Activated T-helper 9 cell treated with anti-CD3 and anti-CD28 coated beads, Interleukin-2, amount 50 U/mL, for 16 hours (primary cell): ENCODE results near the gene FBXL5.
A peak's percentile ranks its signal among the peaks of the same experiment; 100 is the strongest.

Source experiments
- DNase-seq: peaks from one replicate; pipeline ENCODE4 v3.0.0-alpha.2; 2020; ENCODE audit warnings: low read depth

Gene FBXL5

DNA sequence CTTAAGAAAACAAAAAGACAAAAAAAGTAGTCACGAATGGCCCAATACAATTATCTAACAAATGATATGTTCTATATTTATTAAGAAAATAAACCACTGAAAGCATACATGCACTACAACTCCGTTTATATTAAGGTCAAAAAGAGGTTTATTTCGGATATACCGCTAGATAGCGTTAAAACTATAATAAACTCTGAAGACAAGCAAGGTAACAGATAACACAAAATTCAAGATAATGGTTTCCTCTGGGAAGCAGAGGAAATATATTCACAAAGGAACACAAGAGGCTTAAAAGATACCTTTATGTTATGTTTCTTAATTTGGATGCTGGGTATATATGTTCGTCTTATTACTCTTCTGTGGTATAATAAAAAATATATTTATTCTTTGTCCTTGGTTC lies 21.7 kb upstream of the FBXL5 start:
- DNase-seq = no peak

DNA sequence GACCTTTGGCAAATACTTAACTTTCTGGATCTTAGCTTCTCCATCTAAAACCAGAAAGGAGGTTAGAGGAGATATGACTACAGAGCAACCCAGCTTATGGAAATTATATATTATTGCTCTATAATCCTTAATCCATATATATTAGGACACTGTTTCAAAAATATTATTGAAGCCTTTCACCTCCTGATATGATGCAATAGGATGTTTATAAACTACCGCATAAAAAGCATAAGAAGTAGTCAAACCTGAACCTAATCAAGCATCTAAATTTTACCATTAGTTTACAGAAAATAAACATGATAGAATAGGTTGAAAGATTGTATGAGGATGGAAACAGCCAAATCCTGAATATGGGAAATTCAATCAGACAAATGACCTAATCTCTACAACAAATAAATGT lies 20.9 kb upstream of the FBXL5 start:
- DNase-seq = no peak

GRCh38 chr4:15675356-15675755 lies 20.2 kb upstream of the FBXL5 start:
- no peak for DNase-seq

GRCh38 chr4:15674926-15675325 lies 19.8 kb upstream of the FBXL5 start:
- no peak for DNase-seq

DNA sequence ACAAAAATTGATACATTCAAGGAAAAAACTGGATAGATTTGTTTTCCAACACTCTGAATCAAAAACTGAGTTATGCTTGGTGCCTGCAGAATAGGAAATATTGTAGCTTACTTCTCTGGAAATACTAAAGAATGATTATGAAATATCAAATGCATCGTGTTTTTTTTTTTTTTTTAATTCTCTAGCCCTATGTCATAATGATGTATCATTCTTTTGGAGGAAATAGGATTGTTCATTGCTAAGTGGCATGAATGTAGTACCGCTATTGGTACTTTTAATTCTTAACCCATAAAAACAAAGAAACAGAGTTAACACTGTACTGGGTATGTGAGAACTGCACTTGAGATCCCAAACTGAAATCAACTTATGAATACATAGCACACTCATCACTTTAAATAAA lies 18.9 kb upstream of the FBXL5 start:
- no peak for DNase-seq

DNA sequence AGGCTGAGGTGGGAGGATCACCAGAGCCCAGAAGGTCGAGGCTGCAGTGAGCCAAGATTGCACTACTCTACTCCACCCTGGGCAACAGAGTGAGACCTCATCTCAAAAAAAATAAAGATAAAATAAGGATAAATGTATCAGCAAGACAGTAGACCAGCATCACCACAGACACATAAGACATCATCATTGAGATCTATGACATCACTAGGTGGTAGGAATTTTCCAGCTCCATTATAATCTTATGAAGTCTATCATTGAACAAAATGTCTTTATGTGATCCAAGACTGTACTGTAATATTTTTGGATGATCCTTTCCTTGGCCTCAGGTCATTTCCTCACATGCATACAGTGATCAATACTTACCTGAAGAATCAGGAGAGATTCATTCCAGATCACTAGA lies 18.2 kb upstream of the FBXL5 start:
- no peak for DNase-seq

DNA sequence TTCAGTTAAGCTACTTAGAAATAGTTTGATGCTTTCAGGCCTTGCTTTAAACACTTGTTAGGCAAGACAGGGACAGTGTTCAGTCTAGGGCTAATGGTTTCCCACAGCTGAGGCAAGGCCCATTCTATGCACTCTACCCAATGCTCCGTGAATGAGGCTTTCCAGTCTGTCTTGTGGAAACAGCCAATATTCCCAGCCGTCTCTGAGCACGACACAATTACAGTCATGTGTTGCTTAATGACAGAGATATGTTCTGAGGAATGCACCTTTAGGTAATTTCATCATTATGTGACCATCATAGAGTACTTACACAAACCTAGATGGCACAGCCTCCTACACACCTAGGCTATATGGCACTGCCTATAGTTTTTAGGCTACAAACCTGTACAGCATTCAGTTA lies 16.9 kb upstream of the FBXL5 start:
- no peak for DNase-seq

DNA sequence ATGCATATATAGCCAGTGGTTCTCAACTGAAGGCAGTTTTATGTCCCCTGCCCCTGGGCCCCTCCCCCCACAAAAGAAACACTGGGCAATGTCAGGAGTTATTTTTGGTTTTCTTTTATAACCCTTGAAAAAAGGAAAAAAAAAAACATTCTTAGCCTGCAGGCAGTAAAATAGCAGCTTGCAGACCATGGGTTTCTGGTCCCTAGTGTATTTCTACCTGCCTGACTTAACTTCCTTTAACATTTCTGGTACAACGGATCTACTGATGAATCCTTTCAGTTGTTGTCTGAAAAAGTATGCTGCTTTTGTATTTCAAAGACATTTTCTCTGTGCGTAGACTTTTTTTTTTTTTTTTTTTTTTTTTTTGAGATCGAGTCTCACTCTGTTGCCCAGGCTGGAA lies 15.4 kb upstream of the FBXL5 start:
- no peak for DNase-seq

GRCh38 chr4:15668566-15669435 lies 13.6 kb upstream of the FBXL5 start:
- DNase-seq = no peak

- DNase-seq = no peak
Measured at GRCh38 chr4:15667006-15667405, 11.8 kb upstream of the FBXL5 start.

DNA sequence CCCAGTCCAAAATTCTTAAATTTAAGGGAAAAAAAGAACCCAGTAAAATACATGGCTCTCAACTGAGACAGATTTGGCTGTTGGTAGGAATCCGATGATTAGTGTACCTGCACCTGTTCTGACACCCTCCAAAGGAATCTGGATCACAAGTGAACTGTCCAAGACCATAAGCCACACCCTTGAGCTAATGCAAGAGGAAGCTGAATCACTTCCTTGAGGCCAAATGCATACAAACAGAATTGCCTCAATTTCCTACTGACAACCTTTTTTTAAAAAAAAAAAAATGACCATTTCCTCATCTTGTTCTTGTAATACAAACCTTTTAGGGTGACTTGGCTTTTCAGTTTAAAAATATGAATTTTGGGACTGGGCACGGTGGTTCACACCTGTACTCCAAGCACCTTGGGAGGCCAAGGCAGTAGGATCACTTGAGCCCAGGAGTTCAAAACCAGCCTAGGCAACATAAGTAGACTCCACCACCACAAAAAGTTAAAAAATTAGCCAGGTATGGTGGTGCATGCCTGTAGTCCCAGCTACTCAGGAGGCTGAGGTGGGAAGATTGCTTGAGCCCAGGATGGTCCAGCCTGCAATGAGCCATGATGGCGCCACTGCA lies 10.7 kb upstream of the FBXL5 start:
- DNase-seq = no peak

DNA sequence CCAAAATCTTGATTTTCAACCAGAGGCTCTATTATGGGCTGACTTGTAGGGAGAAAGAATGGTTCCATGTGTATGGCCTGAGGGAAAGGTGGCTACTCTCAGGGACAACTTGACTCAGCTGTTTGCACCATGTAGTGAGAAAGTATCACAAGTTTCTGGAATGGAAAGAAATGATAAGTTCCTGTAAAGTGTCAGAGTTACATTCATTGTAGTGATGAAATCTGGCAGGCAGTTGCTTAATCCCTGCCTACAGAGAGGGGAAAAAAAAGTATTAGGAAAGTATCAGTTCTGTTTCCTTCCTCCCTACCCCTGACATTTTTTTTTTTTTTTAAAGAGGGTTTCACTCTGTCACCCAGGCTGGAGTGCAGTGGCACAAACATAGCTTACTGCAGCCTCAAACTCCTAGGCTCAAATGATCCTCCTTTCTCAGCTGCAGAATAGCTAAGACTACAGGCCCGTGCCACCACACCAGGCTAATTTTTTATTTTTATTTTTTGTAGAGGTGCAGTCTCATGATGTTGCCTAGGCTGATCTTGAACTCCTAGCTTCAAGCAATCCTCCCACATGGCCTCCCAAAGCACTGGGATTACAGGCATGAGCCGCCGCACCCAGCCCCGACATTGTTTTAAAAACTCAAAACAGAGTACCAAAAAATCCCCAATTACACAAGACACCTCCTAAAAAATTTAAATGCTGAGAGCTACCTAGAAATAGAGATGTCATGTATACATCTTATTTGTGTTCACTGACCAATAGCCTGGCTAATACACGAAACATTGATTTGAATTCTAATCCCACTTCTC lies 4.8 kb upstream of the FBXL5 start:
- no peak for DNase-seq

DNA sequence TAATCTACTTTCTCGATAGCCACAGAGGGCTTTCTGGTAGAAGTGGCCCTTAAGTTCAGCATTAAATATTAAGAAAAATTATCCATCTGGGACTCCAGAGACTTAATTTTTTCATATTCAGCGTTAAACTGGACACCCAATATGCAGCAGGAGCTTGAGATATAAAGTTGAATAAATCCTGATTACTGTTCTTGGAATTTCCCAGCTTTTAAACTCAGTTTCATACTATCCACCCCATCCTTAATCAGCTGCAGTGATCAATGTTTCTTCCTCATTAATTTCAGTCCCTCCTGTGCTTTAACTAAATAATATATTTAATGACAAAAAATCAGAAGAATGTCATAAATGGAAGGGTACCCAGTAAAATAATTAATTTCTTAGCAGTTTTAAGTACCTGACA lies 3.6 kb upstream of the FBXL5 start:
- no peak for DNase-seq

DNA sequence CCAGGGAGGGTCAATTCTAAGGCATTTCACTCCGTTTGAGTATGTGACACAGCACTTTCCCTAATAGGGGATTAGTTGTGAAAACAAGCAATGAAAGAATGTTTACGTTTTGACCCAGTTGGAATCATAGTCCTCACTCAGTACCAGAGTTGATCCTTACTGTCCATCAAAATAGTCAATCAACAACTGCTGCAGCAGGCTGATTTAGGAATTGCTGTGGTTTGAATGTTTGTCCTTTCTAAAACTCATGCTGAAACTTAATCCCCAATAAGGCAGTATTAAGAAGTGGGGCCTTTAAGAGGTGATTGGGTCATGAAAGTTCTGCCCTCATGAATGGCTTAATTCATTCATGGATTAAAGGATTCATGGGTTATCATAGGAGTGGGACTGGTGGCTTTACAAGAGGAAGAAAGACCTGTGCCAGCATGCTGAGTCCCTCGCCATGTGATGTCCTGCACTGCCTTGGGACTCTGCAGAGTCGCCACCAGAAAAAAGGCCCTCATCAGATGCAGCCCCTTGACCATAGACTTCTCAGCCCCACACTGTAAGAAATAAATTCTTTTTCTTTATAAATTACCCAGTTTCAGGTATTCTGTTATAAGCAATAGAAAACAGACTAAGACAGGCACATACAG lies 3.1 kb upstream of the FBXL5 start:
- no peak for DNase-seq

DNA sequence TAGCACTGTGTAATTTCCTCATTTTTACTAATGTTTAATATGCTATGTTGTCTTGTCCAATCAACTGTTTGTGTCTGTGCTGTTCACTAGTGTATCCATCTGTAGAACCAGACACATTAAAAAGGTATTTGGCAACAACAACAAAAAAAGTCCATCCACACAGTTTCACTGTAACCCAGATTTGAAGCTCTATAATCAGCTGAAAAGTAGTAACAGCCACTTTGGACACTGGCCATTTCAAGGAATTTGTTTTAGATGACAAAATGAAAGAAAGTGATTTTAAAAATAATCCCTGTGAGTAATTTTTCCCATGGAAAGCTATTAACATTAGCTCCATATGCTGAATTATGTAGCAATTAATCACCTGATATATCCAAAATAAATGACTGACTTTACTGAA lies 2.2 kb upstream of the FBXL5 start:
- no peak for DNase-seq

DNA sequence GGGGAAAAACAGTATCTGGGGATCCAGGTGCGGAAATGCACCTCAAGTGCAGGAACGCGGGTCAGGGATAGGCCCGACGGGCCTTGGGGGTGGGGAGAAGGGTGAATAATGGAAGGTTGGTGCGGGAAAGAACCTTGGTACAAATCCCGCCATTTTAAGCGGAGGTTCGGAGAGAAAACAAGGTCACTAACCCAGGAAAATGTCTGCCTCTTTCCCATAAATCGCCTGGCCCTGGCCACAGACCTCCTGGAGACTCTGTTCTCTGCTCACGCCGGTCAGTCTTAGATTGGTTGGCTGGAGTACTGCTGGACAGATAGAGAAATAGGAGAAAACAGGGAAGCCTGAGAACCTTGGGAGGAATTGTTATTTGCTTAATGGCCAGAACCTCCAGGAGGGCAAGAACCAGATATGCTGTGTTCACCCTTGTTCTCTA lies 897 bp upstream of the FBXL5 start:
- no peak for DNase-seq

DNA sequence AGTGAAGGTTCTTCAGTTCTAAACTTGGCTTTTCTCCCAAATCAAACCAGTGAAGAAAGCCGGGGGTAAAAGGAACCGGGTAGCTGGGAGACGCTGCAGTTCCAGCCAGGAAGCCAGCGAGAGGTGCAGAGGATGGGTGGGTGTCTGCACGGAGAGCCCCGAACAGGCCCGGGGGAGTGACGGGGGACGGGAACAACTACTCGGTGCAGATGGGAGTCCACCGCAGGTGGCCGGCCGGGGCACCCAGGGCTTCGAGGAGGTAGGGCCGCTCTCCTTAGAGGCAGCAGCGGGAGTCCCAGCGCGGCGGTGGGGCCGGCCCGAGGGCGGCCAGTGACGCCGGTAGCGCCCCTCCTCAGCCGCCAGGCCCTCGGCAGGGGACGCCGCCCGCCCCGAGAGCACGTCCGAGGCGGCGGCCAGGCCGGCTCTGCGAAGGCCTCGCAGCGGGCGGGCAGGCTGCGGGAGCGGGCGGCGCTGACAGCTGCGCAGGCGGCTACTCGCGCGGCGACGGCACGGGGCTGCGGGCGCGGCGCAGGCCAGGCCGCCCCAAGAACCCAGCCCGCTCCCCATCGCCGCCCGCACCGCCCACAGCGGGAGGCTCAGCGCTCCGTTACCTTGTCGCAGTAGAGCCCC lies 449 bp downstream of the FBXL5 start:
- peak; percentile 15 for DNase-seq

GRCh38 chr4:15653864-15654592 lies 1.1 kb downstream of the FBXL5 start:
- no peak for DNase-seq

DNA sequence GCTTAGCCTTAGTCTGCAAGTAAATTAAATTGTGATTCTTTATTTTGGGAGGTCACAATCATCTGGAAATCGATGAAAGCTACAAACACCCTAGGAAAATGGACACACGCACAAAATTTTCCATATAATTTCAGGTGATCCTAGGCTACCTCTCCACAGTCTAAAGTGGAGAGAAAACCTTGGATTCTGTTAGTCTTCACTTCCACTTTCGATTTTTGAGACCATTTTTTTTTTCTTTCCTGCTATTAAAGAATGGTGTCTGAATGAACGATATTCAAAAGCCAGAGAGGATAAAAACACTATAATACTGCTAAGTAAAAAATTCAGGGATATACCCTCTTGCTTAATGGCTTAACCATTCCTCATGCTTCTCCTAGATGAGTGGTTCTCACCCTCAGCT lies 1.7 kb downstream of the FBXL5 start:
- no peak for DNase-seq

- DNase-seq = no peak
Measured at GRCh38 chr4:15652841-15653240, 2.3 kb downstream of the FBXL5 start.

- DNase-seq = no peak
Measured at GRCh38 chr4:15652191-15652590, 3.0 kb downstream of the FBXL5 start.
